HCT116 (cell line): ENCODE results near the gene USP46. TPM values are rescaled to one million over a fixed set of nuclear protein-coding genes. Genes with fewer than 3 reads are reported as not detected.
A peak's percentile ranks its signal among the peaks of the same experiment; 100 is the strongest.

Experiments used
- ATAC-seq: fragments of 200-7000 bp; cut with Tn5 transposase; 2 replicates; pipeline ENCODE4 v1.9.1; 2020; ENCODE audit warnings: mild to moderate bottlenecking, moderate library complexity
- BruUV-seq: library from RNA; stranded (reverse); fragments of 400-500 nt; replicated peaks from 2 replicates; lab custom pipeline; 2021; lab: Mats Ljungman, UMichigan
- CTCF ChIA-PET: fragments of 300-600 bp; sonication (Branson Sonifier 250); formaldehyde crosslinking; loops from one replicate; lab custom pipeline; 2021; ENCODE audit warnings: antibody characterized with exemption; lab: Charles Lee
- POLR2A ChIA-PET: fragments of 300-600, 350-600 bp; sonication (Branson Sonifier 250); formaldehyde crosslinking; loops from one replicate; lab custom pipeline; 2021; ENCODE audit warnings: antibody characterized with exemption; lab: Charles Lee
- RAD21 ChIA-PET, 2 experiments: fragments of 300-600 bp; sonication (Branson Sonifier 250); formaldehyde crosslinking; loops; one replicate each; lab custom pipeline; 2023; ENCODE audit warnings: low total read pairs in 2 of 2; ENCODE audit not compliant: uncharacterized antibody in 2 of 2, unreplicated experiment in 2 of 2, low non-redundant PET in 1 of 2; lab: Charles Lee
- DNase-seq: peaks from one replicate; pipeline ENCODE4 v3.0.0-alpha.2; 2010; ENCODE audit warnings: low read depth, low spot score
- H2AFZ ChIP-seq: fragments of 200-600 bp; shearing (Covaris generic), sonication (generic); 2 replicates; pipeline ENCODE4 v1.6.1; 2017; ENCODE audit warnings: low read depth, mixed run types, mixed read lengths, antibody characterized with exemption, low read length; ENCODE audit not compliant: poor library complexity, severe bottlenecking
- H3K27ac ChIP-seq: 2 replicates; pipeline ENCODE4 v1.5.1; 2012; ENCODE audit warnings: low read depth, low read length
- H3K27me3 ChIP-seq: fragments of 200-600 bp; sonication (generic); 2 replicates; pipeline ENCODE4 v1.6.1; 2016; ENCODE audit warnings: mixed run types, low read length, mixed read lengths; ENCODE audit not compliant: insufficient read depth
- H3K36me3 ChIP-seq, 2 experiments: fragments of 200-500 bp in 1 of 2; fragments of 200-600 bp in 1 of 2; sonication (Bioruptor generic) in 1 of 2; sonication (generic) in 1 of 2; 2 replicates each; pipeline versions ENCODE4 v1.5.1 to v1.6.1; 2014 to 2016; ENCODE audit warnings: low read length in 2 of 2, inconsistent platforms in 1 of 2, mixed read lengths in 1 of 2, mixed run types in 1 of 2; ENCODE audit not compliant: insufficient read depth in 2 of 2, control insufficient read depth in 1 of 2
- H3K4me1 ChIP-seq, 2 experiments: fragments of 200-600 bp in 1 of 2; sonication (generic) in 1 of 2; 2 replicates each; pipeline versions ENCODE4 v1.5.1 to v1.6.1; 2012 to 2017; ENCODE audit warnings: low read length in 2 of 2, inconsistent platforms in 1 of 2, mild to moderate bottlenecking in 1 of 2, mixed read lengths in 1 of 2, mixed run types in 1 of 2, moderate library complexity in 1 of 2; ENCODE audit not compliant: insufficient read depth in 2 of 2, control insufficient read depth in 1 of 2
- H3K4me2 ChIP-seq: fragments of 200-600 bp; sonication (generic); 2 replicates; pipeline ENCODE4 v1.6.1; 2017; ENCODE audit warnings: mixed run types, low read length, mixed read lengths
- H3K4me3 ChIP-seq, 2 experiments: fragments of 200-600 bp in 1 of 2; sonication (generic) in 1 of 2; replicated peaks in 1 of 2; 2 replicates each; pipeline ENCODE4 v1.5.1; 2011 to 2016; ENCODE audit warnings: low read length in 2 of 2, control low read depth in 1 of 2, low read depth in 1 of 2, mild to moderate bottlenecking in 1 of 2, mixed read lengths in 1 of 2, mixed run types in 1 of 2
- H3K79me2 ChIP-seq: fragments of 200-600 bp; sonication (generic); 2 replicates; pipeline ENCODE4 v1.6.1; 2017; ENCODE audit warnings: mild to moderate bottlenecking, mixed run types, low read length, moderate library complexity, mixed read lengths; ENCODE audit not compliant: insufficient read depth
- H3K9ac ChIP-seq: fragments of 200-600 bp; sonication (generic); 2 replicates; pipeline ENCODE4 v1.6.1; 2016; ENCODE audit warnings: low read length, mixed read lengths
- H3K9me2 ChIP-seq: fragments of 200-600 bp; sonication (generic), shearing (Covaris generic); 2 replicates; pipeline ENCODE4 v1.6.1; 2017; ENCODE audit warnings: mixed run types, mild to moderate bottlenecking, moderate library complexity; ENCODE audit not compliant: insufficient read depth
- H3K9me3 ChIP-seq, 2 experiments: fragments of 200-500 bp in 1 of 2; fragments of 200-600 bp in 1 of 2; sonication (Bioruptor generic) in 1 of 2; sonication (generic) in 1 of 2; 2 replicates each; pipeline ENCODE4 v1.6.1; 2014 to 2017; ENCODE audit warnings: low read length in 2 of 2, mixed read lengths in 2 of 2, inconsistent platforms in 1 of 2, low read depth in 1 of 2, mild to moderate bottlenecking in 1 of 2, mixed run types in 1 of 2, moderate library complexity in 1 of 2; ENCODE audit not compliant: control insufficient read depth in 1 of 2, insufficient read depth in 1 of 2
- H4K20me1 ChIP-seq: fragments of 200-600 bp; sonication (generic), shearing (Covaris generic); 2 replicates; pipeline ENCODE4 v1.6.1; 2017; ENCODE audit warnings: mixed run types, mild to moderate bottlenecking, moderate library complexity; ENCODE audit not compliant: insufficient read depth
- EGR1 ChIP-seq: IDR thresholded peaks from 2 replicates; pipeline ENCODE4 v1.6.1; 2012; ENCODE audit warnings: low read depth
- EZH2 ChIP-seq: fragments of 200-600 bp; sonication (generic); IDR thresholded peaks from 2 replicates; pipeline ENCODE4 v1.6.1; 2017; ENCODE audit warnings: antibody characterized with exemption, mixed run types
- EZH2phosphoT487 ChIP-seq: fragments of 200-600 bp; IDR thresholded peaks from 2 replicates; pipeline ENCODE4 v1.6.1; 2018; ENCODE audit warnings: antibody characterized with exemption, borderline replicate concordance
- FOSL1 ChIP-seq: IDR thresholded peaks from 2 replicates; pipeline ENCODE4 v1.6.1; 2012; ENCODE audit warnings: low read depth
- JUND ChIP-seq: IDR thresholded peaks from 2 replicates; pipeline ENCODE4 v1.6.1; 2012
- POLR2A ChIP-seq: IDR thresholded peaks from 2 replicates; pipeline ENCODE4 v1.7.0; 2011; ENCODE audit warnings: borderline replicate concordance; ENCODE audit not compliant: insufficient read depth, insufficient read length; ENCODE audit errors: extremely low read depth
- SIN3A ChIP-seq: IDR thresholded peaks from 2 replicates; pipeline ENCODE4 v1.6.1; 2012; ENCODE audit warnings: low read depth
- SP1 ChIP-seq: IDR thresholded peaks from 2 replicates; pipeline ENCODE4 v1.6.1; 2012; ENCODE audit warnings: low read depth
- SRF ChIP-seq: IDR thresholded peaks from 2 replicates; pipeline ENCODE4 v1.6.1; 2012; ENCODE audit warnings: low read depth
- TCF7L2 ChIP-seq: IDR thresholded peaks from 2 replicates; pipeline ENCODE4 v1.7.0; 2011; ENCODE audit warnings: borderline replicate concordance, inconsistent platforms; ENCODE audit not compliant: insufficient read depth, insufficient read length; ENCODE audit errors: extremely low read depth
- YY1 ChIP-seq: IDR thresholded peaks from 2 replicates; pipeline ENCODE4 v1.6.1; 2011; ENCODE audit warnings: low read length, low read depth, moderate library complexity, mild to moderate bottlenecking; ENCODE audit not compliant: insufficient replicate concordance; ENCODE audit errors: extremely low read depth
- ZFX ChIP-seq: fragments of 450-650 bp; IDR thresholded peaks from 2 replicates; pipeline ENCODE4 v1.6.1; 2017
- ZNF274 ChIP-seq: fragments of 200-500 bp; sonication (Bioruptor generic); IDR thresholded peaks from 2 replicates; pipeline ENCODE4 v1.6.1; 2014; ENCODE audit warnings: mild to moderate bottlenecking, low read depth, low read length, inconsistent platforms
- intact Hi-C: fragments of 100-400 bp; cut with micrococcal nuclease; formaldehyde crosslinking; loops from 2 replicates; pipeline ENCODE4 v1.10.0; 2022
- total RNA-seq: library from RNA; stranded (reverse); gene quantifications from one replicate; pipeline ENCODE4 v1.2.1, GENCODE V29; 2021; ENCODE audit not compliant: unreplicated experiment
- TF ChIP-seq, protein P1 (sequence below): IDR thresholded peaks from 2 replicates; pipeline ENCODE4 v1.6.1; 2012; ENCODE audit warnings: low read depth
- TF ChIP-seq, protein P2 (sequence below), 3 experiments: fragments of 200-600 bp in 1 of 3; sonication (generic) in 1 of 3; IDR thresholded peaks in 2 of 3; conservative IDR thresholded peaks in 1 of 3; 2 replicates each; pipeline ENCODE4 v1.5.1; 2012 to 2017; ENCODE audit warnings: low read depth in 2 of 3, low read length in 2 of 3, antibody characterized with exemption in 1 of 3, borderline replicate concordance in 1 of 3, control low read depth in 1 of 3, mild to moderate bottlenecking in 1 of 3, mixed read lengths in 1 of 3, mixed run types in 1 of 3, moderate library complexity in 1 of 3; ENCODE audit not compliant: insufficient read depth in 1 of 3

USP46 gene
- total RNA-seq, 1 experiment from 2014 or later: 36.6 TPM

DNA sequence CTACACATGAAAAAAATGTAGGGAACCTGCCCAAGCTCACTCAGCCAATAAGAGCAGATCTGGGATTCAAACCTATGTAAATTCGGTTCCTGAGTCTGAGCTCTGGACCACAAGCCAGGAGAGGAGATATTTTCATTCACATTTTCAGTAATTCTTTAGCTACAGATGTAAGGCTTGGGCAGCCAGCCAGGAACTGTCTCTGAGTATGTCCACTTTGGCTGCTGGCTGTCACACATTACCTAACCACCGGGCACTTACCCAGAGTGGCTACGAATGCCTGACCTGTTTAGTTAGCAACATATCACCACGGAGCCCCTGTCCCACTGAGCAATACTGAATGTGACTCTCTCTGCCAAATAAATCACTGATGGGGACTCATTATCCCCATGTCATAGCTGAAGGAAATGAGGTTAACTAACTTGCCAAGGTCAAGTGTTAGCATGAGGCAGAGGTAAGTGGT lies 15.3 kb downstream of the USP46 start:
- no peak for TF ChIP-seq POLR2A
- no peak for TF ChIP-seq EZH2
- TF ChIP-seq EGR1: no peak
- no peak for TF ChIP-seq EZH2phosphoT487
- no peak for TF ChIP-seq SRF
- Histone ChIP-seq H2AFZ (no peak overlapping the region), H3K4me1 (peaks cover 49 to 81% of the 10 kb centered on the region in 2 experiments), H3K9me2 (no peaks in the 10 kb centered on the region), H3K9ac (no peak overlapping the region), H3K4me3 (no peak overlapping the region), H3K4me2 (peak overlapping the region; percentile 37), H3K9me3 (no peaks in the 10 kb centered on the region), H3K36me3 (no peaks in the 10 kb centered on the region), H3K79me2 (peaks cover 51% of the 10 kb centered on the region), H4K20me1 (peaks cover 9% of the 10 kb centered on the region; the same call in 1 of the 2 replicates), H3K27me3 (no peaks in the 10 kb centered on the region), H3K27ac (peak overlapping the region; percentile 94)
- CTCF ChIA-PET: no interaction called here
- RAD21 ChIA-PET: interaction anchor here in 1 of 2 experiments (0.6 kb wide), 1 partner anchor 256 kb away, joined by 3 read pairs; no protein-coding TSS in a partner anchor
- intact Hi-C loops: loop anchor here (5.0 kb wide), 1 partner anchor 68 kb away; no protein-coding TSS in a partner anchor
- BruUV-seq: no TSS peak
- ATAC-seq (no peak), DNase-seq (peak; percentile 4)
- POLR2A ChIA-PET: interaction anchor here (1.3 to 1.4 kb wide), 3 partner anchors 15 to 79 kb away, joined by 3 to 5 read pairs (median 3); no protein-coding TSS in a partner anchor

GRCh38 chr4:52643190-52643589 lies 15.9 kb downstream of the USP46 start:
- Histone ChIP-seq H3K4me3 (no peak overlapping the region), H3K4me2 (peak overlapping the region; percentile 37), H3K9ac (no peak overlapping the region), H3K27me3 (no peaks in the 10 kb centered on the region), H3K4me1 (peaks cover 49 to 84% of the 10 kb centered on the region in 2 experiments), H3K9me3 (no peaks in the 10 kb centered on the region), H2AFZ (no peak overlapping the region), H3K79me2 (peaks cover 49% of the 10 kb centered on the region), H3K27ac (peak overlapping the region; percentile 94), H3K9me2 (no peaks in the 10 kb centered on the region), H3K36me3 (no peaks in the 10 kb centered on the region), H4K20me1 (peaks cover 9% of the 10 kb centered on the region; the same call in 1 of the 2 replicates)
- CTCF ChIA-PET: no interaction called here
- intact Hi-C loops: loop anchor here (5.0 kb wide), 1 partner anchor 69 kb away; no protein-coding TSS in a partner anchor
- no peak for ATAC-seq
- no TSS peak for BruUV-seq
- RAD21 ChIA-PET: interaction anchor here in 1 of 2 experiments (0.6 kb wide), 1 partner anchor 255 kb away, joined by 3 read pairs; no protein-coding TSS in a partner anchor
- DNase-seq: no peak
- POLR2A ChIA-PET: interaction anchor here (1.3 to 1.4 kb wide), 3 partner anchors 15 to 79 kb away, joined by 3 to 5 read pairs (median 3); no protein-coding TSS in a partner anchor
- no peak for TF ChIP-seq SIN3A
- TF ChIP-seq TCF7L2: no peak
- TF ChIP-seq POLR2A: no peak
- TF ChIP-seq YY1: no peak
- TF ChIP-seq, protein P1, sequence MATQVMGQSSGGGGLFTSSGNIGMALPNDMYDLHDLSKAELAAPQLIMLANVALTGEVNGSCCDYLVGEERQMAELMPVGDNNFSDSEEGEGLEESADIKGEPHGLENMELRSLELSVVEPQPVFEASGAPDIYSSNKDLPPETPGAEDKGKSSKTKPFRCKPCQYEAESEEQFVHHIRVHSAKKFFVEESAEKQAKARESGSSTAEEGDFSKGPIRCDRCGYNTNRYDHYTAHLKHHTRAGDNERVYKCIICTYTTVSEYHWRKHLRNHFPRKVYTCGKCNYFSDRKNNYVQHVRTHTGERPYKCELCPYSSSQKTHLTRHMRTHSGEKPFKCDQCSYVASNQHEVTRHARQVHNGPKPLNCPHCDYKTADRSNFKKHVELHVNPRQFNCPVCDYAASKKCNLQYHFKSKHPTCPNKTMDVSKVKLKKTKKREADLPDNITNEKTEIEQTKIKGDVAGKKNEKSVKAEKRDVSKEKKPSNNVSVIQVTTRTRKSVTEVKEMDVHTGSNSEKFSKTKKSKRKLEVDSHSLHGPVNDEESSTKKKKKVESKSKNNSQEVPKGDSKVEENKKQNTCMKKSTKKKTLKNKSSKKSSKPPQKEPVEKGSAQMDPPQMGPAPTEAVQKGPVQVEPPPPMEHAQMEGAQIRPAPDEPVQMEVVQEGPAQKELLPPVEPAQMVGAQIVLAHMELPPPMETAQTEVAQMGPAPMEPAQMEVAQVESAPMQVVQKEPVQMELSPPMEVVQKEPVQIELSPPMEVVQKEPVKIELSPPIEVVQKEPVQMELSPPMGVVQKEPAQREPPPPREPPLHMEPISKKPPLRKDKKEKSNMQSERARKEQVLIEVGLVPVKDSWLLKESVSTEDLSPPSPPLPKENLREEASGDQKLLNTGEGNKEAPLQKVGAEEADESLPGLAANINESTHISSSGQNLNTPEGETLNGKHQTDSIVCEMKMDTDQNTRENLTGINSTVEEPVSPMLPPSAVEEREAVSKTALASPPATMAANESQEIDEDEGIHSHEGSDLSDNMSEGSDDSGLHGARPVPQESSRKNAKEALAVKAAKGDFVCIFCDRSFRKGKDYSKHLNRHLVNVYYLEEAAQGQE: no peak
- no peak for TF ChIP-seq FOSL1
- no peak for TF ChIP-seq EGR1
- no peak for TF ChIP-seq SP1
- TF ChIP-seq JUND: no peak
- no peak for TF ChIP-seq ZFX
- TF ChIP-seq ZNF274: no peak
- TF ChIP-seq, protein P2, sequence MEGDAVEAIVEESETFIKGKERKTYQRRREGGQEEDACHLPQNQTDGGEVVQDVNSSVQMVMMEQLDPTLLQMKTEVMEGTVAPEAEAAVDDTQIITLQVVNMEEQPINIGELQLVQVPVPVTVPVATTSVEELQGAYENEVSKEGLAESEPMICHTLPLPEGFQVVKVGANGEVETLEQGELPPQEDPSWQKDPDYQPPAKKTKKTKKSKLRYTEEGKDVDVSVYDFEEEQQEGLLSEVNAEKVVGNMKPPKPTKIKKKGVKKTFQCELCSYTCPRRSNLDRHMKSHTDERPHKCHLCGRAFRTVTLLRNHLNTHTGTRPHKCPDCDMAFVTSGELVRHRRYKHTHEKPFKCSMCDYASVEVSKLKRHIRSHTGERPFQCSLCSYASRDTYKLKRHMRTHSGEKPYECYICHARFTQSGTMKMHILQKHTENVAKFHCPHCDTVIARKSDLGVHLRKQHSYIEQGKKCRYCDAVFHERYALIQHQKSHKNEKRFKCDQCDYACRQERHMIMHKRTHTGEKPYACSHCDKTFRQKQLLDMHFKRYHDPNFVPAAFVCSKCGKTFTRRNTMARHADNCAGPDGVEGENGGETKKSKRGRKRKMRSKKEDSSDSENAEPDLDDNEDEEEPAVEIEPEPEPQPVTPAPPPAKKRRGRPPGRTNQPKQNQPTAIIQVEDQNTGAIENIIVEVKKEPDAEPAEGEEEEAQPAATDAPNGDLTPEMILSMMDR (IDR thresholded peaks at IDR 0.05 in 2 of 3, conservative IDR thresholded peaks at IDR 0.05 in 1 of 3; ENCODE audit: borderline replicate concordance in 1 of 3, insufficient read depth in 1 of 3, low read depth in 2 of 3, low read length in 2 of 3): no peak
